DMS114 treated with DMSO at 0.1 percent for 48 hours (cell line): ENCODE measurements around the gene TRPM3.

Experiments
- DNase-seq: peaks from one replicate; lab custom pipeline; 2025; ENCODE audit not compliant: unreplicated experiment; lab: John Stamatoyannopoulos, UW

The TRPM3 gene

DNA sequence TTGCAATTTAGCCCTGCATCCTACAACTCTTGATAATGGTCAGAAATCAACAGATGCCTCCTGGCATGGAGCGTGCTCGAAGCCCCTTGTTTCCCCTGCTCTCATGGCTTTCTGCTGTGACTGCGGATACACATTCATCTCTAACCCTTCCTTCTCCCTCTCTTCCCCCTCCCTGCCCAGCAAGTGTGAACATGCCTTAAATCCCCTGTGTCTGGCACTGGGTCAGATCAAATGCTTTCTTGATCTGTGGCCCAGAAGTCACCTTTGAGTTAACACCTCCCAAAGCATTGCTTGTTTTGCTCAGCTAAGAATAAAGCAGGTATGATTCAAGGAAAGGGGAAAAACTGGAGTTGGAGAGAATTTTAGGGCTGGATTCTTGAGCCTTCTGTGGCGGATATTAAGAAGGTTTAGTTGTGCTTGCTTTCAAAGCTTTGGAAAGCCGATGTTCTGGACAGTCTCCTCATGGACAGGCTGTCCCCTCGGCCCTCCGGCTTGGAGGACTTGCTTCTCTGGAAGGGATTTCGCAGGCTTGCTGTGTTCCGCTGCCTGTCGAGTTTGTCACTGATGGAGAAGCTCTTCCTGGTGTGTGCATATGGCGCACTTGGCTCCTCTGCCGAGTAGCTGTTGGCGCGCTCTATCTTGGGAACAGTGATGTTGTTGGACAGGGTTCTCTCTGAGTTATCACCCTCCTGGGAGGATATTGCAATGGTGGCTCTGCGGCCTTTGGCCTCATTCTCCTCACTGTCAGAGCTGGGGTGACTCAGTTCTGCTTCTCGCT is 585.7 kb downstream of the TRPM3 start:
- no peak for DNase-seq

DNA sequence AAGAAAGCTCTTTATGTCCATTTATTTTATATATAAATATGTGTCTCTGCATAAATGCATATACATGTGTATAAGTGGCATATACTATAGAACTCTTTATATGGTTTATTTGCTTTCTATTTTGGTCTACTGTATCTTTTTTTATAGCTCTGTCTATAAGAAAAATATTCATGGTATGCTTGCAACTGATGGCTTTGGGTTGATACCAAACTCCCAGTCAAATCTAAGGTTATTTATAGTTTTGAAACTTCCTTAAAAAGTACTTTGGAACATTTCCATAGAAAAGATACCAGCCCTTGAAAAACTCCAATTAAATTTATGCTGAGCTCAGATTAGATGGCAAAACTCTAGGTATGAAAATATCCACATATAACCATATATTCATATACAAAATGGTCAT is 587.0 kb downstream of the TRPM3 start:
- DNase-seq, result no peak

DNA sequence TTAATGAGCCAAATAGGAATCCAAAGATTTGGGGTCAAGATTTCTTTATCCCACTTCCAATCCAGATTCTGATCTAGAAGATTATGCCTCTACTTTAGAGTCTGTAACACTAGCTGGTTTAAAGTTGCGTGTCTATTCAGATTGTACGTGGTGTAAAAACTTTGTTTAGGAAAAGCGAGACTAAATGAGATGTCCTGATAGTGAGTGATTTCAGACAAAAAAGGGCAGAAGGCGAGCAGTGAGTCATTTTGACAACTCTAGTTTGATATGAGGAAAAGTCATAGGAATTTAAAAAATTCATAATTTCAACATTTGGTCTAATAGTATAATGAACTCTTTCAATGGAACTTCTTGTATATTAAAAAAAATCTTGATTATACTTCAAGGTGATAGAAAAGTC is 587.4 kb downstream of the TRPM3 start:
- no peak for DNase-seq

DNA sequence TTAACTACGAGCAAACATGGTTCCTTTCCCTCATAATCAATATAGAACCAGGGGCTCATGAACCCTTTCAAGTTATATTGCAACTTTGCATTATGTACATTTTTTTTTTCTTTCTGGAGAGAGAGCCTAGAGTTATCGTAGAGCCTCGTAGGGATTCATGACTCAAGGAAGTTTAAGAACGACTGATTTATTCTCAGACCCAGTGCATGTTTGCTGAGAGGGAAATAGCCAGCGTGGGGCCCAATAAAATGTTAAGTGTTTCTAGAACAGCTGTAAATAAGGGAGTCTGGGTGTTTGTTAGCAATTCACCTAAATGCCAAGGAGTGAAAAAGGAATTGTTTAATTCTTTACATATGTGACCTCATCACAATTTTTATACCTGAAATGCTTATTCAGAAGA is 587.9 kb downstream of the TRPM3 start:
- DNase-seq, result no peak

DNA sequence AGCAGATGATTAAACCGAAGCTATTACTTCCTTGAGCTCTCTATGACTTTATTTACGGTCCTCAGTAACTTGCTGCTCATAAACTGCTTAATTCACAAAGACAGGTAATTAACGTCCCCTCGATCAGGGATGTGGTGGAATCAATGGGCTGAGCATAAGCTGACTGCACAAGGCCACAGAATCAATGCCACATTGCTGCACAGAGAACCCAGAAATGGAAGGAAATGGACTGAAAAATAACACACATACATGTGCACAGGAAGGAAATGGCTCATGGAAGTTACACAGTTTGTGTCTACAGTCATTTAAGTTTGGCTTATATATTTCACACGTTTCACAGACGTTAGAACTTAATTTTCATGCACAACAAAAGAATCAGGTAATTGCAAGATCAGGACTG is 588.7 kb downstream of the TRPM3 start:
- no peak for DNase-seq

DNA sequence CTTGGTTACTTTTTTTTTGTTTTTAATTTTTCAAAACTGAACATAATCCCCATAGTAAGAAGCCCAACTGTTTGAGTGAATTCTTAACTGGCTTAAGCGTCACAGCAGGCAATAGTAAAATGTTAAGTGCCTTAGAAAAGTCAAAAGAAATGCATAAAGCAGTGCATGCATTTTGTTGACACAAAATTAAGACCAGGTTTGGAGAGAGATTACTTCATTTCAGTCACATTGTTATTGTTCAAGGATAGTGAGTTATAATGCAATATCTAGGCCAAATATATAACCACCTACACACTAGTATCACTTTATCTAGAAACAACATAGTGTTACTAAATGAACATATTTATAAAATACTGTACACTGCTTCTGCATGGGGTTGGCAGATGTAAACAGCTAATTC is 590.1 kb downstream of the TRPM3 start:
- no peak for DNase-seq

DNA sequence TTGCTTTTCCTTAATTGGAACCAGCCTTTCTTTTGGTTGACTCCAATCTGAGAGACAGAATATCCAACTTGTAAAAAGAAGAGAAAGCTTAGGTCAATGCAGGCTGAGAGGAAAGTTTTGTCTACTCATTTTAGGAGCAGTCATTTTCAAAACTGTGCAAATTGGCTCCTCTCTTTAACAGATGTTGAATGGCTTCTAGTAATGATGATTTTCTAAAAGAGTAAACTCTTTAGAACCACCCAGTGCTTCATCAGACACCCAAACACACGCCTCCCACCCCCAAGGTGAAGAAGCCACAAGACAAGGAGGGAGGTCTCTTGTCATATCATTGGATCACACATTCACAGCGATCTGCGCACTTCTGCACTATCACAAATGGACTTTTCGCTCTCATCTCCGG is 590.7 kb downstream of the TRPM3 start:
- no peak for DNase-seq

DNA sequence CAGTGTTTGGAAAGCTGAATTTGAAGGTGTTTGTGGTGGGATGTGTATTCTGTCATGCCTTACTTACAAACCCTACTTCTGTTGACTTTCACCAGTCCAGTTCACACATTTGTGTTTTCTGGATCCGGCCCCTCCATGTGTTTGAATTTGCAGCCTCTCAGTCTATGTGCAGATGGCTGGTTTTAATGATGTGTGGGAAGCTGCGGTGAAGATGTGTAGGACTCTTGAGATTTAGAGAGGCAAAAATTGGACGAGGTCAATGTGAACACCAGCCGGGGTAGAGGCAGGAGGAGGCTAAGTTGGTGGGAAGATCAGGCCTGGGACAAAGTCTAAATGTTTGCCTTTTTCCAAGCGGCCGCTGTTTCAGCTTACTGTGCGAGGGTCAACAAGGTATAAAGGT is 591.6 kb downstream of the TRPM3 start:
- DNase-seq, result no peak

DNA sequence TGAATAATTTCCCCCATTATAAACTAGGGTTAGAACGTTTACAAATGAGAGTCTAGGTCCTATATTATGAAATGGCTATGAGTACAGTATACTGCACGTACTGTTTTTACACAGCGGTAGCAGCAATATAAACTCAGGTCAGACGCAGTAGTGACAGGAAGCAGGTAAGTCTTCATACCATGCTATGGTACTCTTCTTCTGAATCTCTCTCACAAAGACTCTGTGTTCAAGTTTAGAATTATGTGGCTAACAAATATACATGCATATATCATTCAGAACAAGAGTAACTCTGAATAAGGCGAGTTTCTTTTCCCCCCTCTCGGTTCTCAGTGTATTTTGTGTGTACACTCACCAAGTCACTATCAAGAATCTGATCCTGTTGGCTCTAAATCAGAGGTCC is 592.0 kb downstream of the TRPM3 start:
- no peak for DNase-seq

DNA sequence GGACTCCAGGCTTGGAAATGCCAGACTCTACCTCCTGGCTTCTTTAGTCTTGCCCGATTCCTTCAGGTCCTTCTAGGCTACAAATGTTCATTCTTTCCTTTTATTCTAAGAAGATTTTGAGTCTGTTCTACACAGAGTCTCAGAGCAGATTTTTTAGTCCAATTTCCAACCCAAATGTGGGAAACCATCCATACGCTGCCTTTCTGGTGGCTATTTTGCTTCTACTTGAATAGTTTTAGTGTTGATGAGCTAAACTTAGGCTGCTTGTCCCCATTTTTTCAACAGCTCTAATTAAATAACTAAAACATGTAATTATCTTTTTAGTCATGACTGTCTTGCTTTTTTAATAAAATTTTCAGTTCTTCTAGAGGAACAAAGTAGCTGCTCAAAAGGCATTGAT is 594.5 kb downstream of the TRPM3 start:
- DNase-seq, result no peak

DNA sequence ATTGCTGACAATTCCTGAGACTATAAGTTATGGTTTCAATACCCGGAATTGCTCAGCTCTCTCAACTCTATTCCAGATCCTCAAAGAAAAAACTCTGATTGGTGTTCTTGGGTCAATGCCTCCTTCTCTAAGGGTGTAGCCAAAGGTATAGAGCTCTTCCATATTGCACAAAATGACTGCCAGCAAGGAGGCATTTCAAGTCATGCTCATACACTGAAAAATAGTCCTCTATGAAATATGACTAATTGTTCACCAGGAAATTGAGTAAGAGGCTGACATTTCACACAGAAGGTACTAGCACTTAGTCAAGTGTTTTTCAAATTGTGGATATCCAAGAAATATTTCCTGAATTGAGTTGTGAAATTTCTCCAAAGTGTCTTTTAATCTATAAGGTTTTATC is 595.9 kb downstream of the TRPM3 start:
- DNase-seq, result no peak

DNA sequence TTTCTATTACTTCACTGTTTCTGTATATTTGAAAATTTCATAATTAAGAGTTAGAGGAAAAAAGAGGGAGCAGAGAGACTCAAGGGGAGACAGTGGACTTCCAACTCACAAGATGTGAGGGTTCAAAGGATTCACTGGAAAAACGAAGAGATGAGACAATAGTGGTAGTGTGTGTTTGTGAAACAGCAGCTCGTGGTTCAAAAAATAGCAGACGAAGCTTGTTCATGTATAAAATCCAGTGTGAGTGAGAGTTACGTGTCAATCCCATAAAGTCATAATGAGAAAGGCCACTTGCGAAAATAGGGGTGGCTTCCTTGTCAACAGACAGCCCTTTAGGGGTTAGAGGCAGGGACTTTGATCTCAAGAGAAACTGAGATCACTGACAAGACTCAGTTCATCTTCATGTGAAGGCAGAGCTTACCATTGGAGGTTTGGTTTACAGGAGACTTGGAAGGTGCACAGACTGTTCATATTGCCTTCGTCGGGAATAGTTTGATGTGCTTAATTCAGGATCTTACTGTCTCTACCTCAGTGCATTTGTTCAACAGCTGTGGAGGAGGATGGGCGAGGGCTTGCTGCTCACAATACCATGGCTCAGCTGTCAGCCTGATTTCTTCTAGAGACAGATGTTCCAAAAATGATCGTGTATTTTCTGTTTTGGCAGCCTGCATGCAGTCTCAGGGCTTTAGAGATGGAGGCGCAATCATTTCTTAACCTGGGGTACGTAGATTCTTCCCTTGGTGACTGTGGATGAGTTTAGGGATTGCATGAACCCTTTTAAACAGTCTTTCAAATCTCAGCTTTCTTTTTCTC is 601.3 kb downstream of the TRPM3 start:
- no peak for DNase-seq

DNA sequence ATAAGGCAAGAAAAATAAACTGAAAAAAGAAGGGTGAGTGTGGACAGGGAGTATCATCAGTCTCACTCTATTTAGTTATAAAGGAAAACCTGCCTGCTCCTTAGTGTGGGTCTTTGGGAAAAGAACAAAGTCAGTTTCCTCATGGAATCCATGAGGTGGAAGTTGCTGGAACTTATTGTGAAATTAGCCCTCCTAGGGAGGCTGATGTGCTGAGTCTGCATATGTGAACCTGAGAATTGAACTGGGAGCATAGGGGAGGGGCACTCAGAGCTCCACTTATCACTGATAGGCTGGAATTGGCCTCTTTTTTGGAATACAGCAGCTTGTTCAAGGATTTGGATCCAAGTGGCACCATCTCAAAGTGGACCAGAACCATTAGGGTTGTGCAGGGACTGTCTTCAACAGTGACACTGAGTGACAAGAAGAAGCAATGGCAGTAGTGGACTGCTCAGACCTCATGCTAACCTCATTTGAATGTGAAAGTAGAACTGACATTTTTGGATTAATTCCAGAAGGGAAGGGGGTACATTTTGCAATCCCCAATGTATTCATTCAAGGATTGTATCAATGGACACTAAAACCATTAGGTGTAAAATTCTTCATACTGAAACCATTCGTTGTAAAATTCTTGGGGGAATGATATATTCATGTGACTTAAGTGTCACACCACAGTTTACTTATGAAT is 603.4 kb downstream of the TRPM3 start:
- no peak for DNase-seq

DNA sequence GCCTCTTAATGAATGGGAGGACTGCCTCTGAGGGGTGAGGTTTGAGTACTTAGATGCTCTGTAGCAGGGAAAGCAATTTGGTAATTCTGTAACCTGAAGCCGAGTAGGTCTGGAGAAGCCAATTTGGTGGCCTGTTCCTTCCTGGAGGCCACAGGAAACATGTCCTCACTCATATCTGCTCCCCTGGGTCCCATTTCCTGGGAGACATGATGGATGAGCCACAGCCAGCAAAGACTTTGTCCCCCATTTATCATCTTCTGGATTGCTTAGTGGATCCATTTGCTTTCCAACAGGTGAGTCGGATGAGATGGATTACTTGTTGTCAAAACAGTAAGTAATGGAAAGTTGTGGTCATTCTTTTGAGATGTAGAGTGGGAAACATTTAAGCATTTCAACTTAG is 607.1 kb downstream of the TRPM3 start:
- DNase-seq, result no peak

DNA sequence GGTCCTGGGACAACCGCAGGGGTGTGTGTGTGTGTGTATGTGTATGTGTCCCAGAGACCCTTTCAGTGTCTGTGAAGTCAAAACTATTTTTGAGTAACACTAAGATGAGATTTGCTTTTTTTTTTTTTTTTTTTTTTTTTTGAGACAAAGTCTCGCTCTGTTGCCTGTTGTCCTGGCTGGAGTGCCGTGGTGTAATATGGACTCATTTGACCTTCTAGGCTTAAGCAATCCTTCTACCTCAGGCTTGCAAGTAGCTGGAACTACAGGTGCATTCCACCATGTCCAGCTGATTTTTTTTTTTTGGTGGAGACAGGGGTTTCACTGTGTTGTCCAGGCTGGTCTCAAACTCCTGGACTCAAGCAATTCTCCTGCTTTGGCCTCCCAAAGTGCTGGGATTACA is 609.6 kb downstream of the TRPM3 start:
- DNase-seq, result no peak

DNA sequence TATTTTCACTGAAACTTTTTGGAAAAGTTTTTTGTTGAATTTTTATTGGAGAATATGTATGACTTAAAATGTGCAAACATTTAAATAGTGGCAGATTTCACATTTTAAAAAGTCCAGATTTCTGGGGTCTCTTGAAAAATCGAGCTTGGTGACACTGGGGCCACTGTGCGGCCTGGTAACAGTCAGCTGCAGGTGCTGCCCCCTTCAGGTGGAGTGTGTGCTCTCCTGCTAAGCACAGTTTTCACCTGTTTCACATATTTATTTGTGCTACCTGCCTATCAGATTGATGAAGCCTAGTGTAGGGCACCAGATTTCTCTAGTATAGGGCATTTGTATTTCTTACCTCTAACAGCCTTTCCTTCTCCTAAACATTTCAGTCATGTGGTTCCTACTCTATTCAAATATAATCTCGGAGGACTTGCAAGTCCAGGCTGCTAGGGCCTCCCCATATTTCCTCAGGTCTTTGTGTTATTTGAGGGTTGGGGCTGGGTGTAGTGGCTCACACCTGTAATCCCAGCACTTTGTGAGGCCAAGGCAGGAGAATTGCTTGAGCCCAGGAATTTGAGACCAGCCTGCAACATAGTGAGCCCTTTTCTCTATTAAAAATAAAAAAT is 611.2 kb downstream of the TRPM3 start:
- no peak for DNase-seq

DNA sequence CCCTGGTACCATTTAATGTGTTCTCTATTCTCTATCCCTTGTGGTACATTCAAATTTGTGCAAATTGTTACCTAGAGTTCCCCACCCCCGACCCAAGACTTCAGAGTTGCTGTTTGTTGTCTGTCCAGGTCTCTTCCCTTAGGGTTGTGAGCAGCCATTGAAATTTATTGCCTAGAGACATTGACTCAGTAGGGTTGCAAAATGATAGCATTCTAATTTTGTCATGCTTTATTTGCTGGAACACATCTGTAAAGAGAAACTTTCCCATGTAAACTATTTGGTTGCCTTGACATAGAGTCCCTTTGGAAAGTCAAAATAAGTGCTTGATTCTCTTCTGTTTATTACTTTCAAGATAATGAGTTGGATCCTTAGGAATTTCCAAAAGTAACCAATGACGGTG is 615.3 kb downstream of the TRPM3 start:
- no peak for DNase-seq

DNA sequence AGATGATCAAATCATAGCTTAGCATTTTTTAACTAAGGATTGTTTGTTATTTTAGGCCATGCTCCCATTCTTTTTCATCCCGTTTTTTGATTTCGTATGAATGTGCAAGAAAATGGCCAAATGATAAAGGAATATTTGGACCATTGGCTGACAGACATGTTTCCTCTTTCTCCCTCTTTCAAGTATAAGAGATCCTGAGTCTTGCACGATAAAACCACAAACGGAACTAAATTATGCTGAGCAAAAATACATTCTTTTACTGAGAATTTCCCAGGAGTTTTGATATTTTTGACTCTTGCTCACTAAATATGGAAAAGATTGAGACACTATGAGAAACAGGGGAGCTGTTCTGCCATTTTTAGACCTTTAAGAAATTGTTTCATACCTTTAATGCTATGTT is 616.6 kb downstream of the TRPM3 start:
- no peak for DNase-seq

DNA sequence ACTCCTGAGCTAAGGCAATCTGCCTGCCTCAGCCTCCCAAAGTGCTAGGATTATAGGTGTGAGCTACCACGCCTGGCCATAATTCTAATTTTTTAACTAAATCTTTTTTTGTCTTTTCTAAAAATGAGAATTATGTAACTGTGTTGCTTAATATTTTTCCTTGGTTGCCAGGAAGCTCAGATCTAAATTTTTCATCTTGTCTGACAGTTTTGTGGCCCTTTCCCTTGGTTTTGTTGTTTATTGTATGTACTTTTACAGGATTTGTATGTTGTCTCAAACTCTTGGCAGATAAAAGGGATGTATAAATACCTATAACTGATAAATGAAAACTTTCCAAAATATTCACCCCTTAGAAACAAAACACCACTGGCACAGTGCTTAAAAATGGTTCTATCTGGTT is 618.7 kb downstream of the TRPM3 start:
- no peak for DNase-seq

DNA sequence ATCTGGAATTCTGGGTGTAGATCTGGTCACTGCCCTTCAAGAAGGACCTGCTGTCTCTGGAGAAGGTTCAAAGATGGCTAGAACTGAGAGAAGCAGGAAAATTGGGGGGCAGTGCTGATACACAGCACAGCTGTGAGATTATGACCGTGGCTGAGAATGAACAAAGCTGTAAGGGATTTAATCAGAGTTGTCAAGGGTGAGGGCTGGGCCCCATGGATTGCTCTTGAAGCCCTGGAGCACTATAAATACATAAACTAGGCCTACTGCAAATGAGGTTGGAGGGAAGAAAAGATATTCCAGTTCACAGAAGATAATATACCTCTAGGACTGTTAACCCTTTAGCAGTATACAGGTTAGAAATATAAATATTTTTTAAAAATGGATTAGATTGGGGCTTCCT is 620.6 kb downstream of the TRPM3 start:
- DNase-seq, result no peak

DNA sequence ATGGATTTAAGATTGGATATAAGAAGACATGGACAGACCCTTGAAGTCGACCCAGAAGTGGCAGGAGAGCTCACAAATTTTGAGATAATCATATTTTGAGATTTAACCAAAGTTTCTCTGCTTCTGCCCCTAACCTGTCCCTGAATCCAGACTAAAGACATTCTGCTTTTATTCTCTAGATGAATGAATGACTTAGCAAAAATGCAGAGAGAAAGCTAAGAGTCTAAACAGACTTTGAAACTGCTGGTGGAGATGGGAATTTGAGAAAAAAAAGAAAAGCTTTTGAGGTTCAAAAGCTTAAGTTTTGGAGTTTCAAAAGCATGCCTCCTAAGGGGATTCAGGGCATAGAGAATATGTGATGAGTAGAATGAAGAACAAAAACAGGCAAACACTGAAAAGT is 621.8 kb downstream of the TRPM3 start:
- no peak for DNase-seq

DNA sequence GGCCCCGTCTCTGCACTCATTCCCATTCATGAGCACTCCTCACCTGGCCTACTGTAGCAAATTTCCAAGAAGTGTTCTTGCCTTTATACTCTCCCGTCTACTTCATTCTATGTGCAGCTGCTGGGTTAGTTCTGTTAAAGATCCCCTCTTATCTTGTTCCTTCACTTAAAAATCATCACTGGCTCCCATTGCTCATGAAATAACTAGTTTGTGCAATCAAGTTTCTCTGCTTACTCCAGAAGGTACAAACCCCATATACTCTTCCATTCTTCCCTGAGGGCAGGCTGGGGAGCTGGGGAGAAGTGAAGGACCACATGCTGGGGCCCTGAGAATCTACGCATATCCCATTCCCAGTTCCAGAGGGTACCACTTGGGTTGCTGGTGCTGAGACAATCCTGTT is 622.6 kb downstream of the TRPM3 start:
- no peak for DNase-seq
